DOHH2 (cell line): ENCODE data around the gene PMVK.

ENCODE experiments used
- H3F3A ChIP-seq: fragments of 200-600 bp; sonication (generic), shearing (Covaris generic); 2 replicates; pipeline ENCODE4 v1.6.0; 2016; ENCODE audit warnings: antibody characterized with exemption, mild to moderate bottlenecking; ENCODE audit not compliant: control insufficient read depth, insufficient read depth
- H3K27ac ChIP-seq: fragments of 200-600 bp; sonication (generic); 2 replicates; pipeline ENCODE4 v1.5.1; 2014; ENCODE audit warnings: low read depth, mild to moderate bottlenecking, low read length, moderate library complexity
- H3K27me3 ChIP-seq: fragments of 200-600 bp; sonication (generic); 2 replicates; pipeline ENCODE4 v1.6.1; 2014; ENCODE audit warnings: mild to moderate bottlenecking, low read length, mixed read lengths; ENCODE audit not compliant: control insufficient read depth
- H3K36me3 ChIP-seq: fragments of 200-600 bp; sonication (generic); 2 replicates; pipeline ENCODE4 v1.6.1; 2014; ENCODE audit warnings: mild to moderate bottlenecking, low read length, moderate library complexity, mixed read lengths; ENCODE audit not compliant: control insufficient read depth
- H3K4me1 ChIP-seq: fragments of 200-600 bp; sonication (generic); 2 replicates; pipeline ENCODE4 v1.6.1; 2014; ENCODE audit warnings: mild to moderate bottlenecking, low read length, mixed read lengths; ENCODE audit not compliant: control insufficient read depth
- H3K4me2 ChIP-seq: fragments of 200-600 bp; sonication (generic); 2 replicates; pipeline ENCODE4 v1.6.0; 2014; ENCODE audit warnings: mild to moderate bottlenecking, low read length, moderate library complexity
- H3K4me3 ChIP-seq: fragments of 200-600 bp; sonication (generic); 2 replicates; pipeline ENCODE4 v1.5.1; 2014; ENCODE audit warnings: mild to moderate bottlenecking, low read length, mixed read lengths
- H3K79me2 ChIP-seq: fragments of 200-600 bp; sonication (generic); 2 replicates; pipeline ENCODE4 v1.6.1; 2014; ENCODE audit warnings: mild to moderate bottlenecking, low read length, mixed read lengths; ENCODE audit not compliant: control insufficient read depth
- H3K9me2 ChIP-seq: fragments of 200-600 bp; sonication (generic); replicated peaks from 2 replicates; pipeline ENCODE4 v1.6.1; 2014; ENCODE audit warnings: mild to moderate bottlenecking, low read length, mixed read lengths; ENCODE audit not compliant: control insufficient read depth
- H3K9me3 ChIP-seq: fragments of 200-600 bp; sonication (generic); 2 replicates; pipeline ENCODE4 v1.6.1; 2014; ENCODE audit warnings: antibody characterized with exemption, low read length, mixed read lengths; ENCODE audit not compliant: control insufficient read depth, insufficient read depth
- H4K20me1 ChIP-seq: fragments of 200-600 bp; sonication (generic); 2 replicates; pipeline ENCODE4 v1.6.0; 2014; ENCODE audit warnings: low read depth, mild to moderate bottlenecking, antibody characterized with exemption, low read length, moderate library complexity; ENCODE audit not compliant: control insufficient read depth, insufficient read depth
- EZH2phosphoT487 ChIP-seq: fragments of 200-600 bp; sonication (generic); IDR thresholded peaks from 2 replicates; pipeline ENCODE4 v1.6.1; 2017; ENCODE audit warnings: borderline replicate concordance, mild to moderate bottlenecking, antibody characterized with exemption, low read length, moderate library complexity, mixed read lengths
- TF ChIP-seq, protein P1 (sequence below): fragments of 200-600 bp; sonication (generic); IDR thresholded peaks from one replicate; pipeline ENCODE4 v1.5.1; 2014; ENCODE audit warnings: antibody characterized with exemption, mild to moderate bottlenecking, low read depth, low read length; ENCODE audit not compliant: poor library complexity, severe bottlenecking

Gene PMVK

DNA sequence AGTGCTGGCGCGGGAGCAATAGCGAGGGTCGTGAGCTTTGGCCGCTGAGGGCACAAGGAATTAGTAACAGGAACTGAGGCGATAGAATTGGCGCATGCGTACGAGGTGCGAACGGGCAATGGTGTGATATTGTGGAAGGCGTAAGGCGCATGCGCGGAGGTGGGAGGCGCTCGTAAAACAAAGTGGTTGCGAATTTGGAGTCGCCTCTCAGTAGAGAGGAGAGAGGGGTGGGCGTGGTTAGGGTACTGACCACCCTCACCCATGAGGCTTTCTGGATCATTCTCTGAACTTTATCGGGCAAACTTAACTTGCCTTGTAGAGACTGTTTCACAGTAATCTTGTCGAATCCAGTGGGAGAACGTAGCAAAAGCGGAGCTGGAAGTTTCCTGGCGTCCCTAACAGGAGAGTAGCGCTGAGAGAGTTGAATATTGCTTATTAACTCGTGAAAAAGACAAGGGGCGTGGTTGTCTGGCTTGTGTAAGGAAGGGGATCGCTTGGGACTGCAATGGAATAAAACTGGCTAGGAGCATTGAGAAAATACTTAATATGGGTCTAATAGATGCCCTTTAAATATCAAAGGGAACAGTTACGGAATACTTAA, 38.4 kb upstream of the PMVK start:
- Histone ChIP-seq H3K4me1 (peaks cover 54% of the 10 kb centered on the region), H3K27ac (peak overlapping the region; percentile 82), H3K27me3 (no peaks in the 10 kb centered on the region), H3F3A (peaks cover 21% of the 10 kb centered on the region), H3K79me2 (peaks cover 90% of the 10 kb centered on the region), H3K36me3 (peaks cover 59% of the 10 kb centered on the region), H4K20me1 (peaks cover 14% of the 10 kb centered on the region; the same call in 1 of the 2 replicates), H3K9me2 (no peaks in the 10 kb centered on the region), H3K4me2 (peak overlapping the region; percentile 83), H3K9me3 (no peaks in the 10 kb centered on the region), H3K4me3 (peak overlapping the region; percentile 95)
- TF ChIP-seq EZH2phosphoT487, result no peak
- TF ChIP-seq, protein P1, sequence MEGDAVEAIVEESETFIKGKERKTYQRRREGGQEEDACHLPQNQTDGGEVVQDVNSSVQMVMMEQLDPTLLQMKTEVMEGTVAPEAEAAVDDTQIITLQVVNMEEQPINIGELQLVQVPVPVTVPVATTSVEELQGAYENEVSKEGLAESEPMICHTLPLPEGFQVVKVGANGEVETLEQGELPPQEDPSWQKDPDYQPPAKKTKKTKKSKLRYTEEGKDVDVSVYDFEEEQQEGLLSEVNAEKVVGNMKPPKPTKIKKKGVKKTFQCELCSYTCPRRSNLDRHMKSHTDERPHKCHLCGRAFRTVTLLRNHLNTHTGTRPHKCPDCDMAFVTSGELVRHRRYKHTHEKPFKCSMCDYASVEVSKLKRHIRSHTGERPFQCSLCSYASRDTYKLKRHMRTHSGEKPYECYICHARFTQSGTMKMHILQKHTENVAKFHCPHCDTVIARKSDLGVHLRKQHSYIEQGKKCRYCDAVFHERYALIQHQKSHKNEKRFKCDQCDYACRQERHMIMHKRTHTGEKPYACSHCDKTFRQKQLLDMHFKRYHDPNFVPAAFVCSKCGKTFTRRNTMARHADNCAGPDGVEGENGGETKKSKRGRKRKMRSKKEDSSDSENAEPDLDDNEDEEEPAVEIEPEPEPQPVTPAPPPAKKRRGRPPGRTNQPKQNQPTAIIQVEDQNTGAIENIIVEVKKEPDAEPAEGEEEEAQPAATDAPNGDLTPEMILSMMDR, result no peak

DNA sequence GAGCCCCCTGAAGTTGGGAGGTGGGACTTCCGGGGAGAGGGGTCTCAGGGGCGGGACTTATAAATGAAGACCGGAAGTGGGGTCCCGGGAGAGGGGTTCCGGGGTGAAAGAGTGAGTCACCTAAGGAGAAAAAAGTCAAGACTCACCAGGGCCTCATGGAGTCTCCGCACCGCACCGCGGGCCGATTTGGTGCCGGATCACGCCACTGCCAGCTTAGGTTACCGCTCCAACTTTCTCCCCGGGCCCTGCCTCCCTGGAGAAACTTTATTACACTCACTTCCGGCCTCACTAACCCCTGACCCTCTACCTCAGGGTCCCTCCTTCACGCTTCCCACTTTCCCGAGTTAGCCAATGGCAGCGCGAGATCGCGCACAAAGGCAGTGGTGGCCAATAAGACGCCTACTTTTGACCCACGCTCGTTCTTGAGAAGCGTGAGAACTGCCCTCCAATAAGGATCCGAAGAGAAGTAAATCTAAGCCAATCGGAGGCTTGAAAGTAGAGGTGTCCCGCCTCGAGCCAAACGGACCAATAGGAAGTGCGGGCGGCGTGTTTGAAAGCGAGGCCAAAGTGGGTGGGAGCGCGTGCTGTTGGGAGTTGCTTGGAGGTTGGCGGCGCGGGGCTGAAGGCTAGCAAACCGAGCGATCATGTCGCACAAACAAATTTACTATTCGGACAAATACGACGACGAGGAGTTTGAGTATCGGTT, 37.7 kb upstream of the PMVK start, which contains the start of gene CKS1B:
Gene CKS1B, plus strand, starts transcription at position 580 of the 706 bp plus-strand sequence. Its CDS starts 65 bp downstream, at position 645.
- TF ChIP-seq, protein P1, result no peak
- no peak for TF ChIP-seq EZH2phosphoT487
- peaks cover 17% of the 10 kb centered on the region for H3F3A ChIP-seq
- H3K79me2 ChIP-seq, result peaks cover 89% of the 10 kb centered on the region
- peak within 1 kb of the TSS; percentile 82 for H3K27ac ChIP-seq
- no peaks in the 10 kb centered on the region for H3K27me3 ChIP-seq
- H3K4me3 ChIP-seq, result peak within 1 kb of the TSS; percentile 95
- H4K20me1 ChIP-seq, result peaks cover 14% of the 10 kb centered on the region; the same call in 1 of the 2 replicates
- H3K4me1 ChIP-seq, result peaks cover 54% of the 10 kb centered on the region
- H3K4me2 ChIP-seq, result peak within 1 kb of the TSS; percentile 83
- no peaks in the 10 kb centered on the region for H3K9me3 ChIP-seq
- H3K36me3 ChIP-seq, result peaks cover 59% of the 10 kb centered on the region
- H3K9me2 ChIP-seq, result no peaks in the 10 kb centered on the region

DNA sequence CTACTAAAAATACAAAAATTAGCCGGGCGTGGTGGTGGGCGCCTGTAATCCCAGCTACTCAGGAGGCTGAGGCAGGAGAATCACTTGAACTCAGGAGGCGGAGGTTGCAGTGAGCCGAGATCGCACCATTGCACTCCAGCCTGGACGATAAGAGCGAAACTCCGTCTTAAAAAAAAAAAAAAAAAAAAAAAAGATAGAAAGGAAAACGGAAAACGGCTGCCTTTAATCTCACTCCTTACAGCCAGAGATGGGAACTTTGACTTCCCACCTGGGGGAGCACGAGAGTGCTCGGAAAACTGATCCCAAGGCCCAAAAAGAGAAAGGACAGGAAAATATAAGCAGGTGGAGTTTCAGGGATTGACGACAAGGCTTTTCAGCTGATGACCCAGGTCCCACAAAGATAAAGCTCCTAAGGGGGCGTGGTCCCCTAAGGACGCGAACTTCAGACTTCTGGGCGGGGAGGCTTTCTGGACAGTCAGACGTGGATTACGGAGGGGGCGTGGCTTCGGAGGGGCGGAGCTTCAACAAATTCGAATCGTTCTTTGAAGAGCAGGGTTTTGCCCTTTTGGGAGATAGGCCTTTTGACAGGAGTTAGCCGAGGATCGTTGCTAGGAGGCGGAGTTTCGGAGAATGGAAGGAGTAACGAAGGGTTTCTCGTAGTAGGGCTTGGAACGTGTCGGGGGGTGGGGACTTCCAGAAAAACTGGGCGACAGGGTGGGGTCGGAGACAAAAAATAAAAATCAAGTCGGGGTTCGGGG, 37.0 kb upstream of the PMVK start:
- Histone ChIP-seq H3K79me2 (peaks cover 88% of the 10 kb centered on the region), H3K4me2 (peak overlapping the region; percentile 70), H3K27ac (peak overlapping the region; percentile 82), H3F3A (peaks cover 15% of the 10 kb centered on the region), H3K4me3 (peak overlapping the region; percentile 95), H3K9me3 (no peaks in the 10 kb centered on the region), H3K4me1 (peaks cover 54% of the 10 kb centered on the region), H4K20me1 (peaks cover 14% of the 10 kb centered on the region; the same call in 1 of the 2 replicates), H3K36me3 (peaks cover 61% of the 10 kb centered on the region), H3K27me3 (no peaks in the 10 kb centered on the region), H3K9me2 (no peaks in the 10 kb centered on the region)
- TF ChIP-seq, protein P1, result peak; percentile 36
- TF ChIP-seq EZH2phosphoT487, result no peak
